ENCODE data around the gene HOXD11.

Gene HOXD11

DNA sequence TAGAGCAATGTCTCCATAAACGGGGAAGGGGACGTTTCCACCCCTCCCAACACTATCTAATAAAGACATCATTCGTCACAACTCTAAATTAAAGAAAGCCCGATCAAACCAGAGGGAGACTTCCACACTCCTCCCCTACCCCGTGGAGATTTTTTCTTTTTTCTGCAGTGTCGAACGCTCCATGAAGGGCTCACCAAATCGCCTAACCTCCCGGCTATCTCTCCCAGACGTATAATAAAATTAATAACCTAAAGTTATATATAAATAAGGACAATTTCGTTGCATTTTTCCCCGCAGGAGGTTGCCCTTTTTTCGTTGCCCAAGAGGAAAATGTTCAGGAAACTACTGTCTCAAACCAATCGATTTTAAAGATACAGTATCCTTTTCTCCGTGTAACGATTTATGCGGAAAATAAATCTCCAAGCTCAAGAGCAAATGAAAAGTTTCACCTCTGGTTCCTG, 25.7 kb upstream of the HOXD11 start:
- no peak for DNase-seq (ENCODE audit: low read depth in 3 of 3)

DNA sequence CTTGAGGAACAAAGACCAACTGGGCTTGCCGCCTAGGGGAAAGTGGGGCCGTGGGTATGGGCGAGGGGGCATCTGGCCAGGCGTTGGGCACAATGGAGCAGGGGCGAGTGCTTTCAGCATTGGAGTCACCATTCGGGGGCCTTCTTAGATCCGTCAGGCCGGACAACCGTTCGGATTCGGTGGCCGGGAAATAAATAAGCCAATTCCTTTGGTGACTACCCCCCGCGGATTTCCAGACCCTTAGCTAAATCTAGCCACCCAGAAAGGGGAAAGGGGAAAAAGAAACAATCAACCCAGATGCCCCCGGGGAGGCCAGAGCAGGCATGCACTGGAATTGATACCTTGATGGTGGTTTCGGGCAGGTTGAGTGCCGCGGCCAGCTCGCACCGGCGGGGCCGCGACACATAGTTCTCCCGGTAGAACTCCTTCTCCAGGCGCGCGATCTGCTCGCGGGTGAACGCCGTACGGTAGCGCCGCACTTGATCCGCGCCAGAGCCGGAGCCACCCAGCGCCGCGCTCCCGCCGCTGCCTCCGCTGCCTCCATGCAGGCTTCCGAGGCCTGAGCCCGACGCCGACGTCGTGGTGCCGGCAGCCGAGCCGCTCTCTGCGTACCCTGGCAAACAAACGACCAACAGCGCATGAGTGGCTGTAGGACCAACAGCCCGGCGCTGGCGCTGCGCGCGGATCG, 25.1 kb upstream of the HOXD11 start:
- DNase-seq (ENCODE audit: low read depth in 3 of 3): no peak

DNA sequence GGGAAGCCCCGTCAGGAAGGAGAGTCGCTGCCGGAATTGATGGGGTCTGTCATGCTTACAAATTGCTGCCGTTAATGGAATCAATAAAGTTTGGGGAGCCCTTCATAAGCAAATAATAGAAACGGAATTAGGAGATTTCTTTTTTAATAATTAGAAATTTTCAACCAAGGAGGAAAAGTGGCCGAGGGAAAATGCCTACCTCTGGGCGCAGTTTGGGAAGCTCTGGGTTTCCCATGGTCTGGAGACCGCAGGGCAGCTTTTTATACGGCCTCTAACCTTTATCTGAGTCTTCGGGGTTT, 24.6 kb upstream of the HOXD11 start:
- DNase-seq (ENCODE audit: low read depth in 3 of 3): no peak

DNA sequence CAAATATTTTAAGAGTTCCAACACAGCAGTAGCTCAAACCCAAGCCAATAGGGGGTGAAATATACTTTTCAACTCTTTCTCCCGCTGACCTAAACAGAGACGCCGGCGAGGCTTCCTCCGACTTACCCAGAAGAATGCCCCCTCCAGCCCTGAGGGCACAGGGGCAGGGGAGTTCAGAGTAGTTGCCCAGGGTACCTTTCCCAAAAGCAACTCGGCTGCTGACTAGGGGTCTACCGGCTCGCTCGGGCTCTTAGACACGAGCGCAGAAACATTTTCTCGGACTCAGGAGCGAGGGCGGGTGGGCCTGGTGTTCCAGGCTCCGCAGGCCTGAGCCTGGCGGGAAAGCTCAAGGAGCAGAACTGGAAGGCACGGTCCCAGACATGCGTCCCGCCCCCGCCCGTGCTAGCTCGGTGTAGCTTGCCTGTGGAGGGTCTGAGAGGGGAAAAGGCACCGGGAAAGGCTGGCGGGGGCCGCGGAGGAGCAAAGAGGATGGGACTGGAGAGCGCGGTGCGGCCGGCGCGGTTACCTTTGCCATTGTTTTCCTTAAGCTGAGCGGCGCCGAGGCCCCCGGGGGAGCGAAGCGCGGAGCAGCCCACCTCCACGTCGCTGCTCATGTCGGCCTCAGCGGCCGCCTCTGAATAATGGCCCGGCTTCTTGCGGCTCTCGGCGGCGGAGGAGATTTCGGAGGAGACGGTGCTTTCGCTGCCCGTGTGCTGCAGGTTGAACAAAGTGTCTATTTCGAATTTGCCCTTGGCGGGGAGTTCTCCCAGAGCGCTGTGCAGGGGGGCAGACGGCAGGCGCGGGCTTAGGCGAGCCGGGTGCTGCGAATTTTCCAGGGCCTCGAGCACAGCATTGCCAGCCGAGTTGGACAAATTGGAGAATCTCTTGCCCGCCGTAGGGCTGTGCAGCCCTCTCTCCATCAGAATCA, 24.0 kb upstream of the HOXD11 start:
- no peak for DNase-seq (ENCODE audit: low read depth in 3 of 3)

DNA sequence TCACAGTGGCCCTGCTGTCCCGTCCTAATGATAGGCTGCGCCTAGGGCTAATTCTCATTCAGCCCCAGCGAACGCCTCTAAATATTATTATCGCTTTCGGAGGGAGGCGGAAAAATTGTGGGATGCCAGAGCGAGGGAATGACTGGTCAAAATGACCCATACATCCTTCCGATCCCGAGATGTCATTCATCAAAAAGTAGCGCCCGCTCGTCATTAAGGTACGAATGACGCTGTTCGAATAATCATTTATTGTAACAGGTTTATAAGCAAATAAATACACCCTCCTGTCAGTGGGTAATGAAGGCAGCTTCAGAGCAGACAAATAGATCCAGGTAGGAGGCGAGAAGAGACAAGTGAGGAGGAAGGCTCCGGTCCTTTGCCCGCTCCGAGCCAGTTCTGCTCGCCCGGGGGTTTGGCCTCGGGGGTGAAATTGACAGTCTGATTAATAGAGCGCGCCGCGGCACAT, 23.3 kb upstream of the HOXD11 start, which contains the start of gene EVX2:
EVX2 (minus strand) TSS at position 167 of the 466 bp plus-strand sequence. CDS start 186 bp downstream, outside the sequence.
- DNase-seq (ENCODE audit: low read depth in 3 of 3): no peak

DNA sequence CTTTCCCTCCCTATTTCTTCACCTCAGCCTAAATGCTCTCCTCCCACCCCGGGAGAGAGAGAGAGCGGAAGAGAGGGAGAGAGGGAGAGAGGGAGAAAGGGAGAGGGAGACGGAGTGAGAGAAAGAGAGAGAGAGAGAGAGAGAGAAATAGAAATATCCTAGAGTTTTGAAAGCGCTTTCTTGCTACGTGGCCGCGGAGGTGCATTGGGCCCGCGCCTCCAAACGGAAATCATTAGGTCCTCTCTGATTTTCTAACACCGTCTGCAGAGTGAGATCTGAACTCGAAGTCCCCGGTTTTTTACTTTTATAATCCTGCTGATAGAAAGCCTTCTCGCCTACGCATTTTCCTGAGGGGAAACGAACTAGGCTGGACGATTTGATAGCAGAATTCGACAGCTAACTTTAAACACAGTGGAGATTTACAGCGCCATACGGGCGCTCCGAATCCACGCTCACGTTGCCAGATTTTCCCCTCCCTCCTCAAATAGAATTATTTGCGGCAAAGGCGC, 22.4 kb upstream of the HOXD11 start:
- no peak for DNase-seq (ENCODE audit: low read depth in 3 of 3)

DNA sequence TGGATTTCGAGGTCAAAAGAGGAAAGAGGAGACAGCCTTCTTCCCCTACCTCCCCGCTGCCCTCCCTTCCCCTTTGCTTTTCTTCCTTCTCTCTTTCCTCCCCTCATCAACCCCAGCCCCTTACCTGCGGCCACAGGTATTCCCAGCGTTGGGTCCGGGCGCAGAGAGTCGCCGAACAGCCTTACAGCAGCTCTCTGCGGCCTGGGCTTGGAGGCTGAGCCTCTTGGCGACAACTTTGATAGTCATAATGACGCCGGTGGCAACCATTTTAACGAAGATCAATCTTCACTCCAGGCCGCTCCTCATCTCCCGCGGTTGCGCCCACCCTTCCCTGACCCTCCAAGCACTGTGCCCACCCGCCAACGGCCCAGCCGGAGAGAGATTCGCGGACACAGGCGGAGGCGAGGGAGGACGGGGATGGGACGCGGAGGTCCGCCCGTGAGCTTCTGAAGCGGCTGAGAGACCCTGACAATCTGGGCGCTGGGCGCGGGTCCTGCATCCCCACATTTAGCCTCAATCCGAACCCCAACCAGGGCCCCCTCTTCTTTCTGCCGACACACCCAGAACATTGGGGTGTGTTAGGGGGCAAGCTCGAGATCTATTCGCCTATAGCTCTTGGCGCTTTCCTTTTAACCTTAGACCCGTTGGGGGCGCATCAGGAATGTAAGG, 21.8 kb upstream of the HOXD11 start:
- no peak for DNase-seq (ENCODE audit: low read depth in 3 of 3)

DNA sequence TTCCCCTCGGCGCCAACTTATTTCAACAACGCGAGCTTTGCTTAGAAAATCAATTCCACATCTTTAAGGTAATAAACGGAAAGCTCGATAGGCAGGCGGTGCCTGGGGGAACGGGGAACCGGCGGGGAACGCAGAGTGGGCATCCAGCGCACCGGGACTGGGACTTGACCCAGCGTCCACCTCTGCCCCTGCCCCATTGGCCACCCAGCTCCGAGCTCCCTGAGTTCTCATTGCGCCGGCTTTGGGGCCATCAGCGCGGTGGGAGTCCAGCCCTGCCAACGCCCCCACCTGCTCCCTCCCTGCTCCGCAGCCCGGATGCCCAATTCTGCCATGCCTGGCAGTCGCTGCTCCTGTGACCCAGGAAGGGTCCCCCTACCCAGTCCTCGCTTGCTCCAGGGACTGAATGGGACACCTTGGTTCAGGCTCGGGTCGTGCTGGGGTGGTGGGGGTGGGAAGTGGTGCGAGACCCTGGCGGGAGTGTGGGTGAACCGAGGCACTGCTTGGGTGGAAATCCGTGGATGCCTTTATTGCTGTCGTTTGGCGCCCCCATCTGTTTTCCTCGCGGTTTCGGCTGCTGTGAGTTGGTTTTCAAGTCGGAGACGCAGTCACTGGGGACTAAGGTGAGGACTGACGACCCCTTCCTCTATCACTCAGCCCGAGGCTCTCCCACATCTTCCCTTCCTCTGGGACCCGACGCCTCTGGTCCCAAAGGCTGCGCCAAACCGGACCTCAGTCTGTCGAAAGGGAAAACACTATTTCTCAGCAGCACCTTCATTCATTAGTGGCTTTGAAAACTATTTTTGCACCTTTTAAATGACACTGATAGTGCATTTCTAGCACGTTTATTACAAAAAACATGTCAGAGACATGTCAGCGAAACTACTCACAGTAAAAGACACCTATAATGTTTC, 21.0 kb upstream of the HOXD11 start:
- no peak for DNase-seq (ENCODE audit: low read depth in 3 of 3)

DNA sequence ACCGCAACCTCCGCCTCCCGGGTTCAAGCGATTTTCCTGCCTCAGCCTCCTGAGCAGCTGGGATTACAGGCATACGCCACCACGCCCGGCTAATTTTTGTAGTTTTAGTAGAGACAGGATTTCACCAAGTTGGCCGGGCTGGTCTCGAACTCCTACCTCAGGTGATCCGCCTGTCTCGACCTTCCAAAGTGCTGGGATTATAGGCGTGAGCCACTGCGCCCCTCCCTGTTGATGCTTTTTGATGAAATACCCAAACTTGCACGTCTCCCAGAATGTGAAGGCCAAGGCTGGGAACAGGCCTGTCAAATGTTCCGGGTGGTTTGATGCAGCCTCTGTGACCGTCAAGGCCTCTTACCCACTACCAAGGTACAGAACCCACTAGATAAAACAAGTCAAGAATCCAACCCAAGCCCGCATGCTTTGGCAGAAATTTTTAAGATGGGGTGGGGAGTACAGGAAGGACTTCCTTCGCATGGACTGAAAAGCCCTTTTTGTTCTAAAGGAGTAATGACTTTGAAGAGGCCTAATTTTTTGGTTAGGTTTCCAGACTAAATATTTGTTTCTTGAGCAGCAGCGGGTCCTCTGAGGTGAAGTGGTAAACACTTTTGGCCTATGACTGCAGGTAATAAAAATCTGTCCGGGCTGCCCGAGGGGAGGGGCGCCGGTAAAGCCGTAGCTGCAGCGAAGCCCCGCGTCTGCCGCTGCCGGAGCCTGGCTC, 19.6 kb upstream of the HOXD11 start:
- DNase-seq (ENCODE audit: low read depth in 3 of 3): no peak

DNA sequence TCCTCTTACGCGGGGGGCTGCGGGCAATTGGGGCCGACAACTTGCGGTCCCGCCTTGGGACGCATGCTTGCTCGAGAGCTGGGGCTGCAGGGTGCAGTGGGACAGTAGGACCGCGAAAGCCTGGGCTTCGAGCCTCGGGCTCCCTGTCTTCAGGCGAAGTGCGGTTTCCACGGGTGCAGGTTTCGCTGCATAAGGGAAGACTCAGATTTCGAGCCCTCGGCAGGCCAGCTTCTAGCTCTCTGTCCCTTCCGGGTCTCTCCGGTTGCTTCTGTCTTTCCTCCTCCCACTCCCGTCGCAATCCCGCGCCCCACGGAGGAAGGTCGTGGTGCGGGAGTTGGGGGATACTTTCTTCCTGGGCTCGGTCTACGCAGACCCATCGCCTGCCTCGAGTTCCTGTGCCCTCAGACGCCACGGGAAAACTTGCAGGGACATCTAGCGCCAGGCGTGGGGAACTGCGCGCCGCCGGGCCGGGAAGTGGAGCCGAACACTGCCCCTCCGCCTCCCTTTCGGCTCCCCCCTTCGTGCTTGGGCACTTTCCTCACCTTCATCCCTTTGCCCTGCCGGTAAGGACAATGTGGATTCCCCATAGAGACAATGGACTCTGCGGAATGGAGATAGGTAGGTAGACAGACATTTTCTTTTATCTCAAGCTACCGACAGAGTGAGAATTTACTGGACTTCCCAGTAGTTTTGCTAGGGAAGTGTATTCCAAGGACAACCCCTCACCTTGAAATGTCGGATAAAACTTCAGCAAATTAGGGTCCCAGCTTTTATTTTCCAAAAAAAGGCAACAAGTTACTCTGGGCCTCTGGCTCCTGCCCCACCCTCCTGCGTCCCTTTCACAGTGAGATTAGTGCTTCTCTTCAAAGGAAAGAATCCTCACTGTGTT, 18.8 kb upstream of the HOXD11 start:
- no peak for DNase-seq (ENCODE audit: low read depth in 3 of 3)

DNA sequence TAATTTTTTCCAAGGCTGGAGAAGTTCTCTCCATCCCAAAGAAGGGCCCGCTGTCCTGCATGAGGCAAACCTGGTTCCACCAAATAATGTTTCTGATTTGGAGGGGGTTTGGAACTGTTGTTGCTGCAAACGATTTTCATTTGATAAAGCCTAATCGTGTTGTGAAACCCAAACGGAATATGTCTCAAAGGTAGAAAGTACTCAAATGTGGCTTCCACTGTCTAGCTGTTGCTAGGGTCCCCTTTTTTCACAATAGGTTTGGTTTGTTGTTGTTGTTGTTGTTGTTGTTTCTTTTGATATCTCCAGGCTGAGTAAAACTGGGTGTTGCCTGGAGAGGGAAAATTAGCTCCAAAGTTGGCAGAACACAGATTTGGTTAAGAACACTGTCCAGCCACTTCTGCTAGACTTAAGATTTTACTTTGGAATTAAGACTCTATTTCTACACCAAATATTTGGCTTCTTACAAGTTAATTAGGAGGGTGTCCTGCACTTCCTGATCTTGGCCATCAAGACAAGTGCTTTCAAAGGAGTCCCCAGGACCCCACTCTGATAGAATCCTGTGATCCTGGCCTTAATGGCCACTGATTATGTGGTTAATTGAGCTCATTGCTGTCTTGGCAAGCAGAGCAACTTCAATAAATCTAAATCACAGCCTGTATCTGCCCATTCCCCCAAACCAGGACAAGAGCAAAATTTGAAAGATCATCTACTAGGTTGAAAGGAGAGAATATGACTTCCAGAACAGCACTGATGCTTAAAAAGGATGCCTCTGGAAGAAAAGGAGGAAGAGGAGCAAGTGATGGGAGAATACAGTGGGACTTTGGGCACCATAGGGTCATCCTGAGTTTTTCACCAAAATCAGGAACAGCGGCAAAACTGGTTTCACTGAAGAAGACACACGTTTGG, 17.9 kb upstream of the HOXD11 start:
- no peak for DNase-seq (ENCODE audit: low read depth in 3 of 3)

DNA sequence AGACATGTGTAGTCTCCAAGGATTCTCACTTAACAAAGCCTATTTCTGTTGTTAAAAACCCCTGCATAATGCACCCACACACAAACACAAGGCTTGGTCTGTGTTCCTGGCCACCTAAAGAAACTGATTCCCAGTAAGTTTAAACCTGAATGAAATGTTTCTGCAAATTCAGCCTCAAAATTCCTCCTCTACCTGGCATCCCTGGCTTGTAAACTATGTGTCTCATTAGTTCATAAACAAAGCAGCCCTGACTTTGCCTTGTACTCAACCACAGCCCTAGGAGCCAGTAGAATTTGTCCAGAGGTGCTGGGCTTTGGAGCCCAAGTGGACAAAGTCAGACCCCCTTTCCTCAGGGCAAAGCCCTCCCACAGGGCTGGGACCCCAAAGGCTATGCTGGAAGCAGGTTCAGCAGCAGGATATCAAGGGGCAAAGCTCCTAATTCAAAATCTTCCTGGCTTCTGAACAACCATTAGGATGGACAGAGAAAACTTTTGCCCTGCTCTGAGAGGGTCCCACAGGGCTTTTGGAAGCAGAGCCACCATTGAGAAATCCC, 17.2 kb upstream of the HOXD11 start:
- DNase-seq (ENCODE audit: low read depth in 3 of 3): no peak

DNA sequence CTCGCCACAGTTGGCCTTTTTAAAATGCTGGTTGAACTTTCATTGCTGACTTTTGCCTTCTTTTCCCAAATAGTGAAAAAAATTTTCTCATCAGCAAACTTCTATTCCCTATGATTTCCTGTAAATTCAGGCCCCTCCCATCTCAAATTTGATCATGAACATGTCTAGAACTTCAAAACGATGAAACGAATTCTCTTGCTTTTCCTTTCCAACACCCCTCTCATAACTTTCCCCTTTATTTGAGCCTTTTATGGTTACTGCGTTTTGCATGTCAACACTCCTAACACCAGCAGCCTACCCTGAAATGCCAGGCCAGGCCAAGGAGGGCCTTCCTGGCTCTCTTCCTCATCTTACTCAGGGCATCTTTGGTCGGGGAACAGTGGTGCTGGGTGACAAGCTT, 16.2 kb upstream of the HOXD11 start:
- DNase-seq (ENCODE audit: low read depth in 3 of 3): no peak

DNA sequence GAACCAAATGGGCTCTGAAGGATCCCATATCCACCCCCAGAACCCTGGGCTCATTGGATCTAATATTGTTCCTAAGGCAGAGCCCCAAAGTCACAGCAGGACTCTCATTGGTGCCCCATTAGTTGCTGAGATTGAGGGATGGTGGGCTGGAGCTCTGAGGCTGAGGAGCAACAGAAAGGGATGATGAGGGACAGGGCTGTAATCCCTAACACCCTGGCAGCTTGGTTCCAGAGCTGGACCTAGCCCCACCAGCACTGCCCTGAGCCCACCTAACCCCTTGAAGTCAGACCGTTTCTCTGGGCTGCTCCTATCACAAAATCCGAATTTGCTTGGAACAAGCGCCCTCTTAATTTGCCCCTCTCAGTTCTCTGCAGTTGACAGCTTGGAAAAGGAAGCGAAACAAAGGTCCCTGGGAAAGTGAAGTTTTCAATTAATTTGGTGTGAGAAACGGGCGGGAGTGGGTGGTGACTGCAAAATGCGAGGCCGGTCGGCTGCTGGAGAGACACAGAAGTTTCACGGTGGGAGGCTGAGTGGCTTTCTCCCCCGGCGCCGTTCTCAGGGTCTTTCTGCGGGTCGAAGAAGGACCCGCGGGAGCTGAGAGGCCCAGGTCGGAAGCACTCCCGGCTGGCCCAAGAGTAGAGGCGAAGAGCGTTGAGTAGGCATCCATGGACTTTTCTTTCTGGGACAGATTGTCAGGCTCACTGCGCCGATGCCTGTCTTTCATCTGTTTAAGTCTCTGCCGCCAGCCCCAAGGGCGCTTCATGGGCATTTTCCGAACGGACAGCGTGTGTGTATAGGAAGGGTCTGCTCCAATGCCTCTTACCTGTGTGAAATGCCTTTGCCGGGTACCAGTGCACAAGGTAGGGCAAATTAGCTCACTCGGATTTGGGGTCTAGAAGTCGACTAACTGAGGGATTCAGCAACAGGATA, 15.5 kb upstream of the HOXD11 start:
- DNase-seq (ENCODE audit: low read depth in 3 of 3): no peak

DNA sequence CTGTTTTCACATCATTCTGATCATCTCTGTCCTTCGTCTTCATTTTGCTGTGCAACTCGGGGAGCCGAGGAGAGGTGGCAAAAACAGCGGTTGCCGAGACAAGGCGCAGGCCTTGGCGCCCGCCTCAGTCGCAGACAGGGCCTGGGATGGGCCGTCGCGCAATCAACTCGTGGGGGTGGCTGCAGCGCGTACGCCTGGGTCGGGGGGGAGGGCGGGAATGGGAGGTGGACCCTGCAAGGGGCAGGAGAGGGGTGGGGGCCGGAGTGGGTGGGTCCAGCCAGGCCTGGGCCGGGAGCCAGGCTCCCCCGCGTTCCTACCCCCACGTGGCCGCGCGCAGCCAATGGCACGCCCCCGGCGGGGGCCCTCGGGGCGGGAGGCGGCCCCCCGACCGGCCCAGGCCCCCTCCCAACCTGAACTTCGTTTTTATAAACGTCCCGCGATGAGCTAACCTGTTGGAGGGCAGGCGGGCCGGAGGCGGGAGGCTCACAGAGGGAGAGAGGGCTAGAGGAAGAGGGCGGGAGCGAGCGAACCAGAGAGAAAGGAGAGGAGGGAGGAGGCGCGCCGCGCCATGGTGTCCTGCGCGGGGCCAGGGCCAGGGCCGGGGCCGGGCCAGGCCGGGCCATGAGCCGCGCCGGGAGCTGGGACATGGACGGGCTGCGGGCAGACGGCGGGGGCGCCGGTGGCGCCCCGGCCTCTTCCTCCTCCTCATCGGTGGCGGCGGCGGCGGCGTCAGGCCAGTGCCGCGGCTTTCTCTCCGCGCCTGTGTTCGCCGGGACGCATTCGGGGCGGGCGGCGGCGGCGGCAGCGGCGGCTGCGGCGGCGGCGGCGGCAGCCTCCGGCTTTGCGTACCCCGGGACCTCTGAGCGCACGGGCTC, 14.6 kb upstream of the HOXD11 start, which contains the start of gene HOXD13:
HOXD13 (plus strand) TSS at position 452 of the 875 bp plus-strand sequence; CDS start at position 622, 170 bp downstream.
- no peak for DNase-seq (ENCODE audit: low read depth in 3 of 3)

Data from stimulated activated CD4-positive, alpha-beta T cell treated with anti-CD3 and anti-CD28 coated beads, TNF-alpha, amount 100 ng/mL, for 48 hours (primary cell).